WTC11 (cell line): ENCODE results near the gene ELMO1. TPM values are rescaled to one million over a fixed set of nuclear protein-coding genes. Genes with fewer than 3 reads are reported as not detected.

ENCODE experiments used
- ATAC-seq: fragments of 200-7000 bp; cut with Tn5 transposase; 2 replicates; pipeline ENCODE4 v1.10.0; 2021; ENCODE audit warnings: mild to moderate bottlenecking, moderate library complexity
- CTCF ChIA-PET: fragments of 300-600 bp; sonication (Branson Sonifier 250); formaldehyde crosslinking; loops from one replicate; lab custom pipeline; 2021; ENCODE audit warnings: antibody characterized with exemption; lab: Charles Lee
- POLR2A ChIA-PET: fragments of 350-600 bp; sonication (Branson Sonifier 250); formaldehyde crosslinking; loops from one replicate; lab custom pipeline; 2021; ENCODE audit warnings: antibody characterized with exemption; lab: Charles Lee
- DNase-seq: peaks from one replicate; pipeline ENCODE4 v3.0.0; 2021; ENCODE audit warnings: low spot score
- H3K27ac Mint-ChIP-seq: 2 replicates; pipeline ENCODE4 v1.8.0; 2021; ENCODE audit warnings: mixed read lengths
- H3K27me3 Mint-ChIP-seq: 2 replicates; pipeline ENCODE4 v1.8.0; 2021; ENCODE audit warnings: low read depth, mild to moderate bottlenecking, moderate library complexity, mixed read lengths
- H3K36me3 Mint-ChIP-seq: 2 replicates; pipeline ENCODE4 v1.8.0; 2021; ENCODE audit warnings: mixed read lengths
- H3K4me1 Mint-ChIP-seq: 2 replicates; pipeline ENCODE4 v1.8.0; 2022; ENCODE audit warnings: mixed read lengths
- H3K4me3 Mint-ChIP-seq: 2 replicates; pipeline ENCODE4 v1.8.0; 2021; ENCODE audit warnings: mild to moderate bottlenecking, moderate library complexity, mixed read lengths
- H3K9me3 Mint-ChIP-seq: 2 replicates; pipeline ENCODE4 v1.8.0; 2021; ENCODE audit warnings: mixed read lengths
- CREM ChIP-seq: sonication (generic); formaldehyde crosslinking; IDR thresholded peaks from 2 replicates; pipeline ENCODE4 v1.8.1; 2022; ENCODE audit warnings: mild to moderate bottlenecking, missing genetic modification reagents, moderate library complexity
- FOXK1 ChIP-seq: sonication (generic); formaldehyde crosslinking; IDR thresholded peaks from 2 replicates; pipeline ENCODE4 v1.8.0; 2022; ENCODE audit warnings: mild to moderate bottlenecking, moderate library complexity, missing genetic modification reagents
- IRF2 ChIP-seq: sonication (generic); formaldehyde crosslinking; IDR thresholded peaks from 2 replicates; pipeline ENCODE4 v1.8.0; 2022; ENCODE audit warnings: low read depth, missing genetic modification reagents, borderline replicate concordance
- JUN ChIP-seq: sonication (generic); formaldehyde crosslinking; IDR thresholded peaks from 2 replicates; pipeline ENCODE4 v1.8.0; 2023; ENCODE audit warnings: mild to moderate bottlenecking, missing genetic modification reagents
- MYBL2 ChIP-seq: sonication (generic); formaldehyde crosslinking; IDR thresholded peaks from 2 replicates; pipeline ENCODE4 v1.8.1; 2023; ENCODE audit warnings: mild to moderate bottlenecking, moderate library complexity, missing genetic modification reagents
- ZNF121 ChIP-seq: sonication (generic); formaldehyde crosslinking; IDR thresholded peaks from 2 replicates; pipeline ENCODE4 v1.8.0; 2023; ENCODE audit warnings: missing genetic modification reagents
- total RNA-seq: library from RNA; stranded (reverse); gene quantifications from 3 replicates; pipeline ENCODE4 v1.2.3, GENCODE V29; 2021
- TF ChIP-seq, protein P1 (sequence below): fragments of 250-450 bp; sonication (Bioruptor Pico); IDR thresholded peaks from 2 replicates; pipeline ENCODE4 v2.1.2; 2022; ENCODE audit warnings: mild to moderate bottlenecking, moderate library complexity
- TF ChIP-seq, protein P2 (sequence below): sonication (generic); formaldehyde crosslinking; IDR thresholded peaks from 2 replicates; pipeline ENCODE4 v1.8.1; 2022; ENCODE audit warnings: low read depth, missing genetic modification reagents, borderline replicate concordance
- TF ChIP-seq, protein P3 (sequence below): sonication (generic); formaldehyde crosslinking; IDR thresholded peaks from 2 replicates; pipeline ENCODE4 v1.8.1; 2022; ENCODE audit warnings: low read depth, mild to moderate bottlenecking, moderate library complexity, missing genetic modification reagents, borderline replicate concordance
- TF ChIP-seq, protein P4 (sequence below): fragments of 250-450 bp; sonication (Bioruptor Pico); IDR thresholded peaks from 2 replicates; pipeline ENCODE4 v1.8.0; 2021; ENCODE audit warnings: mild to moderate bottlenecking
- TF ChIP-seq, protein P5 (sequence below): sonication (generic); formaldehyde crosslinking; IDR thresholded peaks from 2 replicates; pipeline ENCODE4 v1.8.0; 2023; ENCODE audit warnings: missing genetic modification reagents
- TF ChIP-seq, protein P6 (sequence below): fragments of 200-600 bp; IDR thresholded peaks from 2 replicates; pipeline ENCODE4 v1.8.0; 2022; ENCODE audit warnings: antibody characterized with exemption

Gene ELMO1
- total RNA-seq, 1 experiment from 2014 or later, result 19.4 TPM

DNA sequence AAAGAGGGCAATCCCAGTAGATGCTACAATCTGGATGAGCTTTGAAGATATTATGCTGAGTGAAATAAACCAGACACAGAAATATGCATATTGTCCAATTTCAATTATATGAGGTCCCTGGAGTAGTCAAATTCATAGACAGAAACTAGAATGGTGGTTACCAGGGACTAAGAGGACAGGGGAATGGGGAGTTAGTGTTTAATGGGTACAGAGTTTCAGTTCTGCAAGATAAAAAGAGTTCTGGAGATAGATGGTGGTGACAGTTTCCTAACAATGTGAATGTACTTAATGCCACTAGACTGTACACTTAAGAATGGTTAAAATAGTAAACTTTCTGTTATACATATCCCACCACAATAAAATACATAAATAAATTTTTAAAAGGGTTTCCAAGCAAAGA, 236.6 kb downstream of the ELMO1 start:
- TF ChIP-seq MYBL2 (CRISPR knock-in tag) (no peak), ZNF121 (no peak)
- TF ChIP-seq, protein P1, sequence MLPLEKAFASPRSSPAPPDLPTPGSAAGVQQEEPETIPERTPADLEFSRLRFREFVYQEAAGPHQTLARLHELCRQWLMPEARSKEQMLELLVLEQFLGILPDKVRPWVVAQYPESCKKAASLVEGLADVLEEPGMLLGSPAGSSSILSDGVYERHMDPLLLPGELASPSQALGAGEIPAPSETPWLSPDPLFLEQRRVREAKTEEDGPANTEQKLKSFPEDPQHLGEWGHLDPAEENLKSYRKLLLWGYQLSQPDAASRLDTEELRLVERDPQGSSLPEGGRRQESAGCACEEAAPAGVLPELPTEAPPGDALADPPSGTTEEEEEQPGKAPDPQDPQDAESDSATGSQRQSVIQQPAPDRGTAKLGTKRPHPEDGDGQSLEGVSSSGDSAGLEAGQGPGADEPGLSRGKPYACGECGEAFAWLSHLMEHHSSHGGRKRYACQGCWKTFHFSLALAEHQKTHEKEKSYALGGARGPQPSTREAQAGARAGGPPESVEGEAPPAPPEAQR (CRISPR knock-in tag), result no peak
- Mint-ChIP-seq H3K4me3 (no peak overlapping the region), H3K36me3 (peaks cover 5% of the 10 kb centered on the region), H3K4me1 (peaks cover 28% of the 10 kb centered on the region), H3K27ac (no peak overlapping the region), H3K9me3 (peaks cover 4% of the 10 kb centered on the region; the same call in 1 of the 2 replicates), H3K27me3 (no peaks in the 10 kb centered on the region)
- ChIA-PET POLR2A (no interaction called here), CTCF (no interaction called here)
- DNase-seq (no peak), ATAC-seq (no peak)

DNA sequence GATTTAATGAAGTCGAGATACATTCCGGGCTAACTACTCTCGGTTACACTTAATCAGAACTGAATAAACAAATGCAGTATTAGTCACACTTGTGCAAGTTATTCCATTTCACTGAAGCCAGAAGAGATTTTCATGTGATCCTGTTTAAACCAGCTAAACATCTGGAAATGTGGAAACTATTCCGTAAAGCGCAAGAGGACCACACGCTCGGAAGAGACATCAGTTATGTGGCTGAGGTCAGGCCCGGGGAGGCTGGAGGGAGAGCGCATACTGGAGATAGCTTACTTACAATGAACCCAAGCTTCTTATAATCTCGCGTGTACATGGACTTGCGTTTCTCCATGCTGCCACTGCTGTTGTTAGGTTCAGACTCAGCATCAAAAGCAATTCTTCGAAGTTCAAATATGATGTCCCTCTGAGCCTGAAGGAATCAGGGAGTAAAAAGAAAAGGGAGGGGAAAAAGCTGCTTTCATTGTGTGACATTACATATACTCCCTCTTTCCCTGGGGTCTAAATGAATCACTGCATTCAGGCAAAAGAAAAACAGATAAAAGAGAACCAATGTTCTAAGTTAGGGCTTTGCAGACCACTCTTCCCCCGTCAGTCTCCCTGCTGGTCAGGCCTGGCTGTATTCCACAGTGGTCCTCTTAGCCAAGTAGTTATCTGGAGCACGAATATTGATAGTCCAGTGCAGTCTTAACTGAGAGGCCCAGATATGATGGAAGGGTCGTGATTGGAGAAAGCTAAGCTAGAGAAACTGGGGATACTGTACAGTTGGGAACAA, 237.4 kb downstream of the ELMO1 start:
- ChIA-PET CTCF (interaction anchor here (0.8 to 1.1 kb wide), 2 partner anchors 11 to 13 kb away, joined by 3 to 5 read pairs; no protein-coding TSS in a partner anchor), POLR2A (no interaction called here)
- Mint-ChIP-seq H3K36me3 (peaks cover 5% of the 10 kb centered on the region), H3K27ac (no peak overlapping the region), H3K4me3 (no peak overlapping the region), H3K4me1 (peaks cover 20% of the 10 kb centered on the region), H3K27me3 (no peaks in the 10 kb centered on the region), H3K9me3 (peaks cover 4% of the 10 kb centered on the region; the same call in 1 of the 2 replicates)
- DNase-seq (no peak), ATAC-seq (no peak)
- TF ChIP-seq, protein P2, sequence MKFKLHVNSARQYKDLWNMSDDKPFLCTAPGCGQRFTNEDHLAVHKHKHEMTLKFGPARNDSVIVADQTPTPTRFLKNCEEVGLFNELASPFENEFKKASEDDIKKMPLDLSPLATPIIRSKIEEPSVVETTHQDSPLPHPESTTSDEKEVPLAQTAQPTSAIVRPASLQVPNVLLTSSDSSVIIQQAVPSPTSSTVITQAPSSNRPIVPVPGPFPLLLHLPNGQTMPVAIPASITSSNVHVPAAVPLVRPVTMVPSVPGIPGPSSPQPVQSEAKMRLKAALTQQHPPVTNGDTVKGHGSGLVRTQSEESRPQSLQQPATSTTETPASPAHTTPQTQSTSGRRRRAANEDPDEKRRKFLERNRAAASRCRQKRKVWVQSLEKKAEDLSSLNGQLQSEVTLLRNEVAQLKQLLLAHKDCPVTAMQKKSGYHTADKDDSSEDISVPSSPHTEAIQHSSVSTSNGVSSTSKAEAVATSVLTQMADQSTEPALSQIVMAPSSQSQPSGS, result no peak
- TF ChIP-seq FOXK1 (no peak), JUN (CRISPR knock-in tag) (no peak), CREM (CRISPR knock-in tag) (no peak), IRF2 (CRISPR knock-in tag) (no peak), ZNF121 (no peak)
- TF ChIP-seq, protein P3, sequence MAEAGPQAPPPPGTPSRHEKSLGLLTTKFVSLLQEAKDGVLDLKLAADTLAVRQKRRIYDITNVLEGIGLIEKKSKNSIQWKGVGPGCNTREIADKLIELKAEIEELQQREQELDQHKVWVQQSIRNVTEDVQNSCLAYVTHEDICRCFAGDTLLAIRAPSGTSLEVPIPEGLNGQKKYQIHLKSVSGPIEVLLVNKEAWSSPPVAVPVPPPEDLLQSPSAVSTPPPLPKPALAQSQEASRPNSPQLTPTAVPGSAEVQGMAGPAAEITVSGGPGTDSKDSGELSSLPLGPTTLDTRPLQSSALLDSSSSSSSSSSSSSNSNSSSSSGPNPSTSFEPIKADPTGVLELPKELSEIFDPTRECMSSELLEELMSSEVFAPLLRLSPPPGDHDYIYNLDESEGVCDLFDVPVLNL (CRISPR knock-in tag), result no peak
- TF ChIP-seq, protein P4, sequence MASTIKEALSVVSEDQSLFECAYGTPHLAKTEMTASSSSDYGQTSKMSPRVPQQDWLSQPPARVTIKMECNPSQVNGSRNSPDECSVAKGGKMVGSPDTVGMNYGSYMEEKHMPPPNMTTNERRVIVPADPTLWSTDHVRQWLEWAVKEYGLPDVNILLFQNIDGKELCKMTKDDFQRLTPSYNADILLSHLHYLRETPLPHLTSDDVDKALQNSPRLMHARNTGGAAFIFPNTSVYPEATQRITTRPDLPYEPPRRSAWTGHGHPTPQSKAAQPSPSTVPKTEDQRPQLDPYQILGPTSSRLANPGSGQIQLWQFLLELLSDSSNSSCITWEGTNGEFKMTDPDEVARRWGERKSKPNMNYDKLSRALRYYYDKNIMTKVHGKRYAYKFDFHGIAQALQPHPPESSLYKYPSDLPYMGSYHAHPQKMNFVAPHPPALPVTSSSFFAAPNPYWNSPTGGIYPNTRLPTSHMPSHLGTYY, result no peak
- TF ChIP-seq, protein P1 (CRISPR knock-in tag), result no peak
- TF ChIP-seq, protein P5, sequence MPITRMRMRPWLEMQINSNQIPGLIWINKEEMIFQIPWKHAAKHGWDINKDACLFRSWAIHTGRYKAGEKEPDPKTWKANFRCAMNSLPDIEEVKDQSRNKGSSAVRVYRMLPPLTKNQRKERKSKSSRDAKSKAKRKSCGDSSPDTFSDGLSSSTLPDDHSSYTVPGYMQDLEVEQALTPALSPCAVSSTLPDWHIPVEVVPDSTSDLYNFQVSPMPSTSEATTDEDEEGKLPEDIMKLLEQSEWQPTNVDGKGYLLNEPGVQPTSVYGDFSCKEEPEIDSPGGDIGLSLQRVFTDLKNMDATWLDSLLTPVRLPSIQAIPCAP, result no peak
- TF ChIP-seq, protein P6, sequence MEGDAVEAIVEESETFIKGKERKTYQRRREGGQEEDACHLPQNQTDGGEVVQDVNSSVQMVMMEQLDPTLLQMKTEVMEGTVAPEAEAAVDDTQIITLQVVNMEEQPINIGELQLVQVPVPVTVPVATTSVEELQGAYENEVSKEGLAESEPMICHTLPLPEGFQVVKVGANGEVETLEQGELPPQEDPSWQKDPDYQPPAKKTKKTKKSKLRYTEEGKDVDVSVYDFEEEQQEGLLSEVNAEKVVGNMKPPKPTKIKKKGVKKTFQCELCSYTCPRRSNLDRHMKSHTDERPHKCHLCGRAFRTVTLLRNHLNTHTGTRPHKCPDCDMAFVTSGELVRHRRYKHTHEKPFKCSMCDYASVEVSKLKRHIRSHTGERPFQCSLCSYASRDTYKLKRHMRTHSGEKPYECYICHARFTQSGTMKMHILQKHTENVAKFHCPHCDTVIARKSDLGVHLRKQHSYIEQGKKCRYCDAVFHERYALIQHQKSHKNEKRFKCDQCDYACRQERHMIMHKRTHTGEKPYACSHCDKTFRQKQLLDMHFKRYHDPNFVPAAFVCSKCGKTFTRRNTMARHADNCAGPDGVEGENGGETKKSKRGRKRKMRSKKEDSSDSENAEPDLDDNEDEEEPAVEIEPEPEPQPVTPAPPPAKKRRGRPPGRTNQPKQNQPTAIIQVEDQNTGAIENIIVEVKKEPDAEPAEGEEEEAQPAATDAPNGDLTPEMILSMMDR, result no peak
